Loucy (cell line): Measurements from ENCODE around the gene GRM5.

Experiments
- H2AFZ ChIP-seq: fragments of 200-600 bp; sonication (generic); 2 replicates; pipeline ENCODE4 v1.6.0; 2016; ENCODE audit warnings: antibody characterized with exemption, mild to moderate bottlenecking, low read length, moderate library complexity
- H3F3A ChIP-seq: fragments of 200-600 bp; 2 replicates; pipeline ENCODE4 v1.6.0; 2016; ENCODE audit warnings: antibody characterized with exemption, low read depth, mild to moderate bottlenecking
- H3K27me3 ChIP-seq: fragments of 200-600 bp; sonication (generic); 2 replicates; pipeline ENCODE4 v1.6.1; 2014; ENCODE audit warnings: low read length, mild to moderate bottlenecking; ENCODE audit not compliant: insufficient read depth, poor library complexity, severe bottlenecking
- H3K36me3 ChIP-seq: fragments of 200-600 bp; sonication (generic); 2 replicates; pipeline ENCODE4 v1.6.1; 2016; ENCODE audit warnings: low read length; ENCODE audit not compliant: insufficient read depth
- H3K4me1 ChIP-seq: fragments of 200-600 bp; sonication (generic); 2 replicates; pipeline ENCODE4 v1.5.1; 2014; ENCODE audit warnings: low read length, mild to moderate bottlenecking; ENCODE audit not compliant: insufficient read depth, poor library complexity, severe bottlenecking
- H3K4me2 ChIP-seq: fragments of 200-600 bp; sonication (generic); 2 replicates; pipeline ENCODE4 v1.6.0; 2014; ENCODE audit warnings: antibody characterized with exemption, low read length, low read depth, mild to moderate bottlenecking; ENCODE audit not compliant: poor library complexity, severe bottlenecking
- H3K4me3 ChIP-seq: fragments of 200-600 bp; sonication (generic); 2 replicates; pipeline ENCODE4 v1.5.1; 2014; ENCODE audit warnings: low read length, mild to moderate bottlenecking, mixed read lengths; ENCODE audit not compliant: poor library complexity, severe bottlenecking
- H3K79me2 ChIP-seq: fragments of 200-600 bp; sonication (generic); 2 replicates; pipeline ENCODE4 v1.6.1; 2014; ENCODE audit warnings: low read length; ENCODE audit not compliant: insufficient read depth
- H3K9ac ChIP-seq: fragments of 200-600 bp; sonication (generic); 2 replicates; pipeline ENCODE4 v1.6.0; 2014; ENCODE audit warnings: mild to moderate bottlenecking, low read depth, low read length, moderate library complexity; ENCODE audit not compliant: poor library complexity, severe bottlenecking
- H3K9me2 ChIP-seq: fragments of 200-600 bp; sonication (generic); replicated peaks from 2 replicates; pipeline ENCODE4 v1.6.1; 2016; ENCODE audit warnings: low read depth, low read length, mixed read lengths
- H3K9me3 ChIP-seq: fragments of 200-600 bp; sonication (generic); 2 replicates; pipeline ENCODE4 v1.6.1; 2014; ENCODE audit warnings: mild to moderate bottlenecking, antibody characterized with exemption, low read length, low read depth; ENCODE audit not compliant: insufficient read depth
- H4K20me1 ChIP-seq: fragments of 200-600 bp; sonication (generic); 2 replicates; pipeline ENCODE4 v1.6.0; 2014; ENCODE audit warnings: antibody characterized with exemption, low read length, mild to moderate bottlenecking; ENCODE audit not compliant: insufficient read depth, poor library complexity, severe bottlenecking
- EZH2phosphoT487 ChIP-seq: fragments of 200-600 bp; IDR thresholded peaks from 2 replicates; pipeline ENCODE4 v1.6.1; 2018; ENCODE audit warnings: antibody characterized with exemption, mild to moderate bottlenecking, moderate library complexity, borderline replicate concordance
- TF ChIP-seq, protein P1 (sequence below): fragments of 200-600 bp; sonication (generic); conservative IDR thresholded peaks from 2 replicates; pipeline ENCODE4 v1.5.1; 2014; ENCODE audit warnings: mild to moderate bottlenecking, antibody characterized with exemption, low read length

Gene GRM5

DNA sequence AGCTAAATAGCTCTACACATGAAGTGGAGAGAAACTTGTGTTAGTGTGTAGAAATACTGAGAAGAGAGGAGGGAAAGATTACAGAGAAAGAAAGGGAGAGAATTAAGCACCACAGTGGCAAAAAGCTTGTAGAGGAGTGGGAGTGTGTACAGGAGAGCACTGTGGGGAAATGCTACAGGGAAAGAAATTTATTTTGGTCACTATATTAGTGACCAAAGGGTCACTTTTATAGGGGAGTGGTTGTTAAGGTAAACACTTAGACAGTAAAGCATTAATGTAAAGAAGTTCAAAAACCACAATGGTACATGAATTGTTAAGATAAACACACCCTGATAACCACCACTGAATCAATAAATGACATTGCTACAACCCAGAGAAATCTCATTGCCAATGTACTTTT, 421.1 kb downstream of the GRM5 start:
- no peak overlapping the region for H3K4me3 ChIP-seq
- H3K4me1 ChIP-seq = no peaks in the 10 kb centered on the region
- TF ChIP-seq, protein P1, sequence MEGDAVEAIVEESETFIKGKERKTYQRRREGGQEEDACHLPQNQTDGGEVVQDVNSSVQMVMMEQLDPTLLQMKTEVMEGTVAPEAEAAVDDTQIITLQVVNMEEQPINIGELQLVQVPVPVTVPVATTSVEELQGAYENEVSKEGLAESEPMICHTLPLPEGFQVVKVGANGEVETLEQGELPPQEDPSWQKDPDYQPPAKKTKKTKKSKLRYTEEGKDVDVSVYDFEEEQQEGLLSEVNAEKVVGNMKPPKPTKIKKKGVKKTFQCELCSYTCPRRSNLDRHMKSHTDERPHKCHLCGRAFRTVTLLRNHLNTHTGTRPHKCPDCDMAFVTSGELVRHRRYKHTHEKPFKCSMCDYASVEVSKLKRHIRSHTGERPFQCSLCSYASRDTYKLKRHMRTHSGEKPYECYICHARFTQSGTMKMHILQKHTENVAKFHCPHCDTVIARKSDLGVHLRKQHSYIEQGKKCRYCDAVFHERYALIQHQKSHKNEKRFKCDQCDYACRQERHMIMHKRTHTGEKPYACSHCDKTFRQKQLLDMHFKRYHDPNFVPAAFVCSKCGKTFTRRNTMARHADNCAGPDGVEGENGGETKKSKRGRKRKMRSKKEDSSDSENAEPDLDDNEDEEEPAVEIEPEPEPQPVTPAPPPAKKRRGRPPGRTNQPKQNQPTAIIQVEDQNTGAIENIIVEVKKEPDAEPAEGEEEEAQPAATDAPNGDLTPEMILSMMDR = no peak
- TF ChIP-seq EZH2phosphoT487 = no peak
- no peak overlapping the region for H3K9ac ChIP-seq
- H2AFZ ChIP-seq = no peak overlapping the region
- no peaks in the 10 kb centered on the region for H3K79me2 ChIP-seq
- H3K4me2 ChIP-seq = no peak overlapping the region
- no peaks in the 10 kb centered on the region; the same call in 1 of the 2 replicates for H3K9me2 ChIP-seq
- no peaks in the 10 kb centered on the region for H3F3A ChIP-seq
- H3K9me3 ChIP-seq = no peaks in the 10 kb centered on the region
- H3K27me3 ChIP-seq = no peaks in the 10 kb centered on the region
- H4K20me1 ChIP-seq = no peaks in the 10 kb centered on the region
- H3K36me3 ChIP-seq = no peaks in the 10 kb centered on the region

DNA sequence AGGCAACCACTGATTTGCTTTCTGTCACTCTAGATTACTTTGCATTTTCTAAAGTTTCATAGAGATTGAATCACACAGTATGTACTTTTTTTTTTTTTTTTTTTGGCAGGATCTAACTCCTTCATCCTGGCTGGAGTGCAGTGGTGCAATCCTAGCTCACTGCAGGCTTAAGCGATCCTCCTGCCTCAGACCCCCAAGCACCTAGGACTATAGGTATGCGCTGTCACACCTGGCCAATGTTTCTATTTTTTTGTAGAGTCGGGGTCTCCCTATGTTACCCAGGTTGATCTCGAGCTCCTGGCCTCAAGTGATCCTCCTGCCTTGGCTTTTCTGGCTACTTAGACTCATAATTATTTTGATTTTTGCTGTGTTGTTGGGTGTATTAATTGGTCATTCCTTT, 433.6 kb downstream of the GRM5 start:
- no peak overlapping the region for H3K4me3 ChIP-seq
- no peaks in the 10 kb centered on the region for H3K27me3 ChIP-seq
- no peaks in the 10 kb centered on the region for H3K9me3 ChIP-seq
- no peaks in the 10 kb centered on the region for H3K4me1 ChIP-seq
- no peaks in the 10 kb centered on the region for H3K36me3 ChIP-seq
- no peaks in the 10 kb centered on the region for H3F3A ChIP-seq
- H3K4me2 ChIP-seq = no peak overlapping the region
- no peak overlapping the region for H3K9ac ChIP-seq
- H4K20me1 ChIP-seq = no peaks in the 10 kb centered on the region
- no peaks in the 10 kb centered on the region for H3K9me2 ChIP-seq
- H2AFZ ChIP-seq = no peak overlapping the region
- no peak for TF ChIP-seq EZH2phosphoT487
- TF ChIP-seq, protein P1 = no peak
- H3K79me2 ChIP-seq = no peaks in the 10 kb centered on the region

DNA sequence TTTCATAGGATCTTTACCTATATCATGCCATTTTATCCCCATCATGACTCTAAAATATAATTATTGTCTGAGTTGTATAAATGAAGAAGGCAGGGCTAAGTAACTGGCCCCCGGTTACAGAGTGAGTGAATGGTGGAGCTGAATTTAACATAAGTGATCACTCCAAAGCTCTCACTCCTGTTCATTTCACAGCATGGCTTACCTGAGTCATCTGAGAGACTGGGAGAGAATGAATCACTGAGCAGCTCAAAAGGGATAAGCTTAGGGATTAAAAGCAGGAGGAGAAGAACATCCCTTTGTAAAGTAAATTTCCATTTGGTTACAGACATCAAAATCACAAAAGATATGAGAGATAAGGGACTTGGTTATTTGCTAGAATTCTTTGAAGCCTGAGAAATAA, 434.3 kb downstream of the GRM5 start:
- TF ChIP-seq EZH2phosphoT487 = no peak
- TF ChIP-seq, protein P1 = no peak
- H3K4me1 ChIP-seq = no peaks in the 10 kb centered on the region
- H3F3A ChIP-seq = no peaks in the 10 kb centered on the region
- H3K79me2 ChIP-seq = no peaks in the 10 kb centered on the region
- no peak overlapping the region for H3K4me2 ChIP-seq
- no peak overlapping the region for H3K4me3 ChIP-seq
- no peaks in the 10 kb centered on the region for H3K27me3 ChIP-seq
- no peaks in the 10 kb centered on the region for H3K36me3 ChIP-seq
- H2AFZ ChIP-seq = no peak overlapping the region
- no peaks in the 10 kb centered on the region for H4K20me1 ChIP-seq
- no peaks in the 10 kb centered on the region for H3K9me3 ChIP-seq
- no peak overlapping the region for H3K9ac ChIP-seq
- no peaks in the 10 kb centered on the region for H3K9me2 ChIP-seq
